HG03097 (cell line): ENCODE measurements around the gene PLCH2.

Experiments
- ATAC-seq: cut with Tn5 transposase; IDR thresholded peaks from one replicate; pipeline ENCODE4 v1.9.1; 2021; ENCODE audit not compliant: unreplicated experiment, low FRiP score

PLCH2 gene

GRCh38 chr1:2474104-2474844 lies 1.8 kb upstream of the PLCH2 start:
- ATAC-seq = no peak

- no peak for ATAC-seq
Observed at GRCh38 chr1:2474933-2475371, 1.1 kb upstream of the PLCH2 start.

GRCh38 chr1:2475571-2475970 lies 518 bp upstream of the PLCH2 start:
- ATAC-seq = no peak

GRCh38 chr1:2477309-2477708 lies 1.2 kb downstream of the PLCH2 start:
- ATAC-seq = no peak

- ATAC-seq = no peak
Observed at GRCh38 chr1:2477791-2478499, 1.9 kb downstream of the PLCH2 start.

- no peak for ATAC-seq
Observed at GRCh38 chr1:2479186-2479585, 3.1 kb downstream of the PLCH2 start.

- no peak for ATAC-seq
Observed at GRCh38 chr1:2479618-2480017, 3.5 kb downstream of the PLCH2 start.

GRCh38 chr1:2480236-2480985 lies 4.3 kb downstream of the PLCH2 start:
- ATAC-seq = no peak

- no peak for ATAC-seq
Observed at GRCh38 chr1:2480986-2481364, 4.9 kb downstream of the PLCH2 start.

- ATAC-seq = no peak
Observed at GRCh38 chr1:2481885-2482284, 5.8 kb downstream of the PLCH2 start.

GRCh38 chr1:2482588-2482987 lies 6.5 kb downstream of the PLCH2 start:
- no peak for ATAC-seq

GRCh38 chr1:2483026-2483425 lies 6.9 kb downstream of the PLCH2 start:
- no peak for ATAC-seq

GRCh38 chr1:2483970-2484369 lies 7.9 kb downstream of the PLCH2 start:
- ATAC-seq = no peak

- ATAC-seq = no peak
Observed at GRCh38 chr1:2486041-2486440, 10.0 kb downstream of the PLCH2 start.

GRCh38 chr1:2486558-2486957 lies 10.5 kb downstream of the PLCH2 start:
- no peak for ATAC-seq

- ATAC-seq = no peak
Observed at GRCh38 chr1:2488688-2489087, 12.6 kb downstream of the PLCH2 start.

GRCh38 chr1:2489615-2490014 lies 13.5 kb downstream of the PLCH2 start:
- ATAC-seq = no peak

- no peak for ATAC-seq
Observed at GRCh38 chr1:2492091-2492490, 16.0 kb downstream of the PLCH2 start.

- ATAC-seq = no peak
Observed at GRCh38 chr1:2493218-2493617, 17.1 kb downstream of the PLCH2 start.

GRCh38 chr1:2493691-2494322 lies 17.7 kb downstream of the PLCH2 start:
- ATAC-seq = no peak

- no peak for ATAC-seq
Observed at GRCh38 chr1:2494323-2494693, 18.2 kb downstream of the PLCH2 start.
